Measurements from ENCODE around the gene UBR7.
"Not testable (repeated sequence)": the region's sequence is repeated elsewhere in the genome, so short reads cannot be mapped to it uniquely, and the experiment has no call there.

Gene UBR7

DNA sequence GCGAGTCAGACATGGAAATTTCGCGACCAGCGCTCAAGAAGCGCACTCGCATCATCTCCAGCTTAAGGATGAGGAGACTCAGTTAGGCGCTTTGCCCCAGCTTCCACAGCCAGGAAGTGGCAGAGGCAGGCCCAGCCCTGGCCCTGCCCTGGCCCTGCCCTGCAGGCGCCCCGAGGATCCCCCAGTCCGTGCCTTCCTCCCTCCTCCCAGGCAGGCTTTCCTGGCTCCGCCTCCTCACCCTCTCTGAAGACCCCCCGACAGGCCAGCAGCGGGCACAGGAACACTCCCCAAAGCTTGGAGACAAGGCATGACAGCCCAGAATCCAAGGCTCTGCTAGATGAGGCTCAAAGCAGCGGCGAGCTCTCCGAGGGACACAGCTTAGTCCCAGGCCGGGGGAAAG lies 25.1 kb downstream of the UBR7 start:
- Histone ChIP-seq H4K20me1 (ENCODE audit: insufficient read depth, low read length) (no peaks in the 10 kb centered on the region), H3F3A (ENCODE audit: insufficient read depth, low read length) (no peaks in the 10 kb centered on the region), H3K4me1 (ENCODE audit: low read length) (no peaks in the 10 kb centered on the region), H3K27ac (ENCODE audit: low read length) (no peak overlapping the region), H3K9me3 (replicated peaks; ENCODE audit: insufficient read depth, low read length) (no peaks in the 10 kb centered on the region), H2AFZ (ENCODE audit: low read length) (no peak overlapping the region), H3K79me2 (ENCODE audit: low read length) (no peaks in the 10 kb centered on the region), H3K4me2 (ENCODE audit: low read depth, low read length) (no peak overlapping the region), H3K9me2 (replicated peaks; ENCODE audit: insufficient read depth, low read length) (no peaks in the 10 kb centered on the region), H3K27me3 (replicated peaks; ENCODE audit: insufficient read depth, low read length) (no peaks in the 10 kb centered on the region), H3K4me3 (ENCODE audit: low read length) (no peak overlapping the region), H3K36me3 (replicated peaks; ENCODE audit: insufficient read depth, low read length) (no peaks in the 10 kb centered on the region), H3K9ac (ENCODE audit: low read length) (no peak overlapping the region)
- no peak for TF ChIP-seq EZH2phosphoT487 (IDR thresholded peaks at IDR 0.05; ENCODE audit: low read length)
- TF ChIP-seq, protein P1, sequence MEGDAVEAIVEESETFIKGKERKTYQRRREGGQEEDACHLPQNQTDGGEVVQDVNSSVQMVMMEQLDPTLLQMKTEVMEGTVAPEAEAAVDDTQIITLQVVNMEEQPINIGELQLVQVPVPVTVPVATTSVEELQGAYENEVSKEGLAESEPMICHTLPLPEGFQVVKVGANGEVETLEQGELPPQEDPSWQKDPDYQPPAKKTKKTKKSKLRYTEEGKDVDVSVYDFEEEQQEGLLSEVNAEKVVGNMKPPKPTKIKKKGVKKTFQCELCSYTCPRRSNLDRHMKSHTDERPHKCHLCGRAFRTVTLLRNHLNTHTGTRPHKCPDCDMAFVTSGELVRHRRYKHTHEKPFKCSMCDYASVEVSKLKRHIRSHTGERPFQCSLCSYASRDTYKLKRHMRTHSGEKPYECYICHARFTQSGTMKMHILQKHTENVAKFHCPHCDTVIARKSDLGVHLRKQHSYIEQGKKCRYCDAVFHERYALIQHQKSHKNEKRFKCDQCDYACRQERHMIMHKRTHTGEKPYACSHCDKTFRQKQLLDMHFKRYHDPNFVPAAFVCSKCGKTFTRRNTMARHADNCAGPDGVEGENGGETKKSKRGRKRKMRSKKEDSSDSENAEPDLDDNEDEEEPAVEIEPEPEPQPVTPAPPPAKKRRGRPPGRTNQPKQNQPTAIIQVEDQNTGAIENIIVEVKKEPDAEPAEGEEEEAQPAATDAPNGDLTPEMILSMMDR (IDR thresholded peaks at IDR 0.05; ENCODE audit: low read length) = no peak
- TF ChIP-seq EZH2 (optimal IDR thresholded peaks at IDR 0.05; ENCODE audit: low read depth, low read length) = no peak
- no peak for DNase-seq

GRCh38 chr14:93233078-93233477 lies 26.0 kb downstream of the UBR7 start:
- H3K9me3 ChIP-seq (replicated peaks; ENCODE audit: insufficient read depth, low read length); H4K20me1 ChIP-seq (ENCODE audit: insufficient read depth, low read length); H3K79me2 ChIP-seq (ENCODE audit: low read length); H3K4me3 ChIP-seq (ENCODE audit: low read length); H3F3A ChIP-seq (ENCODE audit: insufficient read depth, low read length); H2AFZ ChIP-seq (ENCODE audit: low read length); H3K27ac ChIP-seq (ENCODE audit: low read length); H3K36me3 ChIP-seq (replicated peaks; ENCODE audit: insufficient read depth, low read length); H3K9me2 ChIP-seq (replicated peaks; ENCODE audit: insufficient read depth, low read length); H3K9ac ChIP-seq (ENCODE audit: low read length); H3K4me2 ChIP-seq (ENCODE audit: low read depth, low read length); DNase-seq; H3K4me1 ChIP-seq (ENCODE audit: low read length); H3K27me3 ChIP-seq (replicated peaks; ENCODE audit: insufficient read depth, low read length): not testable (repeated sequence)

GRCh38 chr14:93234798-93235197 lies 27.7 kb downstream of the UBR7 start:
- no peaks in the 10 kb centered on the region for H3K79me2 ChIP-seq (ENCODE audit: low read length)
- H3K27ac ChIP-seq (ENCODE audit: low read length) = no peak overlapping the region
- no peaks in the 10 kb centered on the region for H3K36me3 ChIP-seq (replicated peaks; ENCODE audit: insufficient read depth, low read length)
- H2AFZ ChIP-seq (ENCODE audit: low read length) = no peak overlapping the region
- no peaks in the 10 kb centered on the region for H4K20me1 ChIP-seq (ENCODE audit: insufficient read depth, low read length)
- no peak overlapping the region for H3K4me3 ChIP-seq (ENCODE audit: low read length)
- H3K4me2 ChIP-seq (ENCODE audit: low read depth, low read length) = no peak overlapping the region
- H3K9ac ChIP-seq (ENCODE audit: low read length) = no peak overlapping the region
- H3K9me2 ChIP-seq (replicated peaks; ENCODE audit: insufficient read depth, low read length) = no peaks in the 10 kb centered on the region
- no peaks in the 10 kb centered on the region for H3K9me3 ChIP-seq (replicated peaks; ENCODE audit: insufficient read depth, low read length)
- TF ChIP-seq EZH2phosphoT487 (IDR thresholded peaks at IDR 0.05; ENCODE audit: low read length) = no peak
- TF ChIP-seq, protein P1 (IDR thresholded peaks at IDR 0.05; ENCODE audit: low read length) = no peak
- no peak for TF ChIP-seq EZH2 (optimal IDR thresholded peaks at IDR 0.05; ENCODE audit: low read depth, low read length)
- DNase-seq = no peak
- H3K4me1 ChIP-seq (ENCODE audit: low read length) = no peaks in the 10 kb centered on the region
- H3F3A ChIP-seq (ENCODE audit: insufficient read depth, low read length) = no peaks in the 10 kb centered on the region
- H3K27me3 ChIP-seq (replicated peaks; ENCODE audit: insufficient read depth, low read length) = no peaks in the 10 kb centered on the region

GRCh38 chr14:93239869-93240677 lies 33.0 kb downstream of the UBR7 start:
- Histone ChIP-seq H3K27me3 (replicated peaks; ENCODE audit: insufficient read depth, low read length) (no peaks in the 10 kb centered on the region), H3K79me2 (ENCODE audit: low read length) (no peaks in the 10 kb centered on the region), H3K4me1 (ENCODE audit: low read length) (no peaks in the 10 kb centered on the region), H2AFZ (ENCODE audit: low read length) (no peak overlapping the region), H3K36me3 (replicated peaks; ENCODE audit: insufficient read depth, low read length) (no peaks in the 10 kb centered on the region), H3K27ac (ENCODE audit: low read length) (no peak overlapping the region), H3F3A (ENCODE audit: insufficient read depth, low read length) (no peaks in the 10 kb centered on the region), H3K9me3 (replicated peaks; ENCODE audit: insufficient read depth, low read length) (no peaks in the 10 kb centered on the region), H3K9me2 (replicated peaks; ENCODE audit: insufficient read depth, low read length) (no peaks in the 10 kb centered on the region), H4K20me1 (ENCODE audit: insufficient read depth, low read length) (no peaks in the 10 kb centered on the region), H3K9ac (ENCODE audit: low read length) (no peak overlapping the region), H3K4me3 (ENCODE audit: low read length) (no peak overlapping the region), H3K4me2 (ENCODE audit: low read depth, low read length) (no peak overlapping the region)
- no peak for DNase-seq
- TF ChIP-seq EZH2 (optimal IDR thresholded peaks at IDR 0.05; ENCODE audit: low read depth, low read length) (no peak), EZH2phosphoT487 (IDR thresholded peaks at IDR 0.05; ENCODE audit: low read length) (no peak)
- TF ChIP-seq, protein P1 (IDR thresholded peaks at IDR 0.05; ENCODE audit: low read length) = no peak

Measured in MM.1S (cell line).